IMR-90 (cell line): ENCODE results near the gene MYO9A. TPM values are rescaled to one million over a fixed set of nuclear protein-coding genes. Genes with fewer than 3 reads are reported as not detected.

Source experiments
- microRNA-seq, 2 experiments: library from miRNA; stranded (forward) in 1 of 2; unstranded in 1 of 2; fragments of 10-50 nt in 1 of 2; fragments of <30 nt in 1 of 2; gene quantifications in 1 of 2; microRNA quantifications in 1 of 2; one replicate each; pipeline versions ENCODE3 to v1.1.0; 2013 to 2020; ENCODE audit not compliant: insufficient read depth in 1 of 2, insufficient read length in 1 of 2, unreplicated experiment in 1 of 2
- polyA plus RNA-seq, 3 experiments: library from polyadenylated mRNA; depleted of rRNA; stranded (reverse); fragments of >200 nt; gene quantifications; 2 replicates each; pipeline ENCODE4 v1.2.3, GENCODE V29; 2012; ENCODE audit warnings: low replicate concordance in 1 of 3
- small RNA-seq, 5 experiments: library from RNA; depleted of rRNA; stranded (forward); fragments of <200 nt; gene quantifications; one replicate each; pipeline ENCODE3, GENCODE V24; 2012
- total RNA-seq: library from RNA; depleted of rRNA; stranded (reverse); fragments of >200 nt; gene quantifications from 2 replicates; pipeline ENCODE4 v1.2.3, GENCODE V29; 2012; rRNA removed

Gene MYO9A
- total and polyA plus RNA-seq, 2 of the 4 experiments (the other 2 are of a cell fraction): 6.0 to 49.5 TPM

Small RNA genes within 50 kb of the gene (microRNA-seq; reads per million reads assigned to microRNA genes)
- not detected for gene RNA5SP399 (ENCODE audit: insufficient read depth, insufficient read length)
- gene RNU2-65P (ENCODE audit: insufficient read depth, insufficient read length): not detected

Small RNA genes within 50 kb of the gene (small RNA-seq; reads per million reads assigned to genes)
- gene RNA5SP399: 0 to 0.92 (median 0) reads per million in 5 experiments
- 0 reads per million in 5 experiments for gene RNU2-65P

Other genes starting within 250 kb of the MYO9A start
- gene SENP8, start 253 bp upstream of the MYO9A start, total RNA-seq: 2.9 and 3.1 TPM in 2 replicates
- gene SENP8, start 253 bp upstream of the MYO9A start, polyA plus RNA-seq (2012; rRNA removed): 1.6 and 1.9 TPM in 2 replicates
- gene GRAMD2A, start 79.6 kb upstream of the MYO9A start, total RNA-seq: under 0.01 and 0.18 TPM in 2 replicates
- 0.14 TPM in 1 of 2 replicates, not detected in the other for gene GRAMD2A, start 79.6 kb upstream of the MYO9A start, polyA plus RNA-seq (2012; rRNA removed)
- 2,738 and 3,859 TPM in 2 replicates for gene PKM, start 113.0 kb upstream of the MYO9A start, total RNA-seq
- 2,084 and 2,219 TPM in 2 replicates for gene PKM, start 113.0 kb upstream of the MYO9A start, polyA plus RNA-seq (2012; rRNA removed)
- gene PARP6, start 154.4 kb upstream of the MYO9A start, total RNA-seq: 10.0 and 13.4 TPM in 2 replicates
- 44.7 and 45.1 TPM in 2 replicates for gene PARP6, start 154.4 kb upstream of the MYO9A start, polyA plus RNA-seq (2012; rRNA removed)
- not detected in 2 replicates for gene CELF6, start 202.0 kb upstream of the MYO9A start, total RNA-seq
- gene CELF6, start 202.0 kb upstream of the MYO9A start, polyA plus RNA-seq (2012; rRNA removed): 0.06 and 0.07 TPM in 2 replicates